PC-9 (cell line): Measurements from ENCODE around the gene GPR142. TPM values are rescaled to one million over a fixed set of nuclear protein-coding genes. Genes with fewer than 3 reads are reported as not detected.

Source experiments
- BruUV-seq: library from RNA; stranded (reverse); fragments of 400-500 nt; replicated peaks from 2 replicates; lab custom pipeline; 2021; lab: Mats Ljungman, UMichigan
- CTCF ChIA-PET: fragments of 300-600 bp; sonication (Branson Sonifier 250); formaldehyde crosslinking; loops from one replicate; lab custom pipeline; 2022; ENCODE audit warnings: antibody characterized with exemption; lab: Charles Lee
- POLR2A ChIA-PET: fragments of 300-600 bp; sonication (Branson Sonifier 250); formaldehyde crosslinking; loops from one replicate; lab custom pipeline; 2022; ENCODE audit warnings: antibody characterized with exemption; ENCODE audit not compliant: unreplicated experiment; lab: Charles Lee
- DNase-seq, 2 experiments: peaks; one replicate each; pipeline versions ENCODE4 v3.0.0 to v3.0.0-alpha.2; 2015 to 2022; ENCODE audit warnings: mixed read lengths in 1 of 2
- H2AFZ ChIP-seq: fragments of 200-600 bp; sonication (generic); 2 replicates; pipeline ENCODE4 v1.8.1; 2017; ENCODE audit warnings: antibody characterized with exemption
- H3F3A ChIP-seq: fragments of 200-600 bp; sonication (generic); 2 replicates; pipeline ENCODE4 v1.8.1; 2017; ENCODE audit warnings: antibody characterized with exemption, mild to moderate bottlenecking, low read depth; ENCODE audit not compliant: insufficient read depth
- H3K27ac ChIP-seq: fragments of 200-600 bp; sonication (generic); 2 replicates; pipeline ENCODE4 v1.6.1; 2016; ENCODE audit warnings: mixed run types
- H3K27me3 ChIP-seq: fragments of 200-600 bp; sonication (generic); 2 replicates; pipeline ENCODE4 v1.6.1; 2016; ENCODE audit warnings: low read depth, mixed run types; ENCODE audit not compliant: insufficient read depth
- H3K36me3 ChIP-seq: fragments of 200-600 bp; sonication (generic); 2 replicates; pipeline ENCODE4 v1.6.1; 2016; ENCODE audit warnings: low read depth, mixed run types
- H3K4me1 ChIP-seq: fragments of 200-600 bp; sonication (generic); replicated peaks from 2 replicates; pipeline ENCODE4 v1.6.1; 2016; ENCODE audit warnings: mixed run types; ENCODE audit not compliant: insufficient read depth
- H3K4me2 ChIP-seq: fragments of 200-600 bp; sonication (generic); 2 replicates; pipeline ENCODE4 v1.6.1; 2017; ENCODE audit warnings: mixed run types
- H3K4me3 ChIP-seq: fragments of 200-600 bp; sonication (generic); 2 replicates; pipeline ENCODE4 v1.6.1; 2016; ENCODE audit warnings: mixed run types
- H3K79me2 ChIP-seq: fragments of 200-600 bp; sonication (generic); 2 replicates; pipeline ENCODE4 v1.6.1; 2017; ENCODE audit warnings: low read depth, mixed run types
- H3K9me2 ChIP-seq: fragments of 200-600 bp; sonication (generic); 2 replicates; pipeline ENCODE4 v1.8.1; 2017; ENCODE audit warnings: mild to moderate bottlenecking; ENCODE audit not compliant: insufficient read depth
- H3K9me3 ChIP-seq: fragments of 200-600 bp; sonication (generic); 2 replicates; pipeline ENCODE4 v1.8.1; 2016; ENCODE audit warnings: low read depth; ENCODE audit not compliant: insufficient read depth
- H4K20me1 ChIP-seq: fragments of 200-600 bp; sonication (generic); 2 replicates; pipeline ENCODE4 v1.8.1; 2017; ENCODE audit not compliant: insufficient read depth
- CTCF ChIP-seq: fragments of 200-600 bp; sonication (generic); conservative IDR thresholded peaks from 2 replicates; pipeline ENCODE4 v1.6.1; 2017; ENCODE audit warnings: mixed run types, antibody characterized with exemption, mild to moderate bottlenecking, moderate library complexity
- EZH2 ChIP-seq: fragments of 200-600 bp; sonication (generic); IDR thresholded peaks from 2 replicates; pipeline ENCODE4 v1.8.0; 2017; ENCODE audit warnings: antibody characterized with exemption, low read depth
- intact Hi-C: fragments of 100-400 bp; cut with micrococcal nuclease; formaldehyde crosslinking; loops from one replicate; pipeline ENCODE4 v1.10.0; 2022; ENCODE audit not compliant: unreplicated experiment
- total RNA-seq: library from RNA; stranded (reverse); gene quantifications from 2 replicates; pipeline ENCODE4 v1.2.3, GENCODE V29; 2021

GPR142 gene
- total RNA-seq, 1 experiment from 2014 or later = not detected

- no peak for TF ChIP-seq CTCF
- TF ChIP-seq EZH2 = no peak
- Histone ChIP-seq H3K9me2 (no peaks in the 10 kb centered on the region), H3K27me3 (peaks cover 87% of the 10 kb centered on the region), H3K79me2 (no peaks in the 10 kb centered on the region), H4K20me1 (no peaks in the 10 kb centered on the region), H3K9me3 (no peaks in the 10 kb centered on the region), H3K4me1 (no peaks in the 10 kb centered on the region), H2AFZ (no peak overlapping the region), H3F3A (no peaks in the 10 kb centered on the region), H3K27ac (no peak overlapping the region), H3K4me2 (no peak overlapping the region), H3K36me3 (no peaks in the 10 kb centered on the region), H3K4me3 (no peak overlapping the region)
- no peak for DNase-seq
- no TSS peak for BruUV-seq
- ChIA-PET POLR2A (no interaction called here), CTCF (no interaction called here)
- intact Hi-C loops = no loop called here
Measured at GRCh38 chr17:74350486-74350885, 16.8 kb upstream of the GPR142 start.

GRCh38 chr17:74351552-74352210, 15.6 kb upstream of the GPR142 start:
- H3K36me3 ChIP-seq = no peaks in the 10 kb centered on the region
- H4K20me1 ChIP-seq = no peaks in the 10 kb centered on the region
- DNase-seq = no peak
- intact Hi-C loops = no loop called here
- H3K9me2 ChIP-seq = no peaks in the 10 kb centered on the region
- ChIA-PET POLR2A (no interaction called here), CTCF (interaction anchor here (0.6 kb wide), 1 partner anchor 71 kb away, joined by 14 read pairs; no protein-coding TSS in a partner anchor)
- H3K9me3 ChIP-seq = no peaks in the 10 kb centered on the region
- no peaks in the 10 kb centered on the region for H3F3A ChIP-seq
- no peak overlapping the region for H2AFZ ChIP-seq
- no peaks in the 10 kb centered on the region for H3K79me2 ChIP-seq
- TF ChIP-seq CTCF (no peak), EZH2 (no peak)
- H3K27ac ChIP-seq = no peak overlapping the region
- no peak overlapping the region for H3K4me2 ChIP-seq
- no TSS peak for BruUV-seq
- H3K4me1 ChIP-seq = no peaks in the 10 kb centered on the region
- H3K27me3 ChIP-seq = peaks cover 84% of the 10 kb centered on the region
- H3K4me3 ChIP-seq = no peak overlapping the region

- Histone ChIP-seq H3K79me2 (no peaks in the 10 kb centered on the region), H3K4me1 (no peaks in the 10 kb centered on the region), H3K27me3 (peaks cover 66% of the 10 kb centered on the region), H2AFZ (no peak overlapping the region), H3K36me3 (no peaks in the 10 kb centered on the region), H3F3A (no peaks in the 10 kb centered on the region), H4K20me1 (no peaks in the 10 kb centered on the region), H3K4me3 (no peak overlapping the region), H3K9me3 (no peaks in the 10 kb centered on the region), H3K27ac (no peak overlapping the region), H3K4me2 (no peak overlapping the region), H3K9me2 (no peaks in the 10 kb centered on the region)
- intact Hi-C loops = no loop called here
- TF ChIP-seq EZH2 (no peak), CTCF (no peak)
- BruUV-seq = no TSS peak
- no peak for DNase-seq
- ChIA-PET CTCF (no interaction called here), POLR2A (no interaction called here)
Measured at GRCh38 chr17:74353446-74354060, 13.8 kb upstream of the GPR142 start.
